ENCODE measurements around the gene AMD1. TPM values are rescaled to one million over a fixed set of nuclear protein-coding genes. Genes with fewer than 3 reads are reported as not detected.
"Not testable (repeated sequence)": the region's sequence is repeated elsewhere in the genome, so short reads cannot be mapped to it uniquely, and the experiment has no call there.

The AMD1 gene
- total and polyA plus RNA-seq, 2 of the 8 experiments (the other 6 are each of a cell fraction or from before 2014, with no cell fraction given), result 60.9 to 177 TPM

- DNase-seq (ENCODE audit: low read depth in 1 of 2, low spot score in 2 of 2); H3K23me2 ChIP-seq (ENCODE audit: low read depth, low read length); H4K5ac ChIP-seq (ENCODE audit: insufficient read length, low read depth, low read length); H3K79me1 ChIP-seq (ENCODE audit: low read depth, low read length); H2BK20ac ChIP-seq (ENCODE audit: low read length); H3K79me2 ChIP-seq (ENCODE audit: control insufficient read depth in 1 of 2, insufficient read depth in 2 of 2, low read length in 2 of 2); H3K4me1 ChIP-seq (replicated peaks in 1 of 4; ENCODE audit: control insufficient read depth in 3 of 4, insufficient read depth in 4 of 4, low read length in 3 of 4); H2BK5ac ChIP-seq (ENCODE audit: low read depth, low read length); H2BK120ac ChIP-seq (replicated peaks; ENCODE audit: low read depth, low read length); H3K4ac ChIP-seq (replicated peaks; ENCODE audit: insufficient read length, low read depth, low read length); H2BK15ac ChIP-seq (ENCODE audit: low read length); H3K27me3 ChIP-seq (replicated peaks in 1 of 4; ENCODE audit: control insufficient read depth in 3 of 4, extremely low read depth in 1 of 4, insufficient read depth in 3 of 4, low read length in 3 of 4); H3K4me3 ChIP-seq (ENCODE audit: extremely low read depth in 1 of 4, insufficient read depth in 2 of 4, low read depth in 3 of 4, low read length in 4 of 4); H3K36me3 ChIP-seq (ENCODE audit: control insufficient read depth in 2 of 4, insufficient read depth in 4 of 4, low read length in 3 of 4); H2AFZ ChIP-seq (ENCODE audit: low read length); H3K23ac ChIP-seq (ENCODE audit: insufficient read length); H3K27ac ChIP-seq (ENCODE audit: low read depth, low read length); H3K9ac ChIP-seq (replicated peaks in 1 of 4; ENCODE audit: extremely low read depth in 1 of 4, low read depth in 3 of 4, low read length in 3 of 4); FAIRE-seq; H3K4me2 ChIP-seq (ENCODE audit: insufficient read depth in 1 of 2, low read depth in 2 of 2, low read length in 2 of 2); H3K14ac ChIP-seq (ENCODE audit: insufficient read length); H4K91ac ChIP-seq (replicated peaks; ENCODE audit: insufficient read length, low read length); H2AK5ac ChIP-seq (ENCODE audit: low read depth, low read length); H4K8ac ChIP-seq (ENCODE audit: extremely low read depth, insufficient read depth, low read length); H2BK12ac ChIP-seq (ENCODE audit: low read depth, low read length); H3K18ac ChIP-seq (ENCODE audit: extremely low read depth, low read length); CTCF ChIA-PET (ENCODE audit: partially characterized antibody); H4K20me1 ChIP-seq (replicated peaks in 1 of 2; ENCODE audit: control insufficient read depth in 1 of 2, insufficient read depth in 2 of 2, low read length in 2 of 2); H3K56ac ChIP-seq (replicated peaks; ENCODE audit: insufficient read length, low read depth, low read length): not testable (repeated sequence)
- WGBS, 2 experiments (ENCODE audit: extremely low coverage in 1 of 2, insufficient coverage in 1 of 2, insufficient read length in 1 of 2, insufficient replicate concordance in 2 of 2, low coverage in 1 of 2, low lambda C conversion rate in 2 of 2, missing lambda C conversion rate in 1 of 2), result 83% methylated on average over 1 of the region's 2 CpGs; no CpG with 5 or more reads in 1 of the 2 experiments
- POLR2A ChIA-PET (ENCODE audit: partially characterized antibody), result interaction anchor here (9.7 kb wide), 1 partner anchor 29 kb away, joined by 81 read pairs; the partner anchor contains the start of gene AMD1
- H3K9me3 ChIP-seq (ENCODE audit: insufficient read depth in 2 of 2, low read depth in 1 of 2, low read length in 1 of 2), result peaks cover 15 to 19% of the 10 kb centered on the region in 2 experiments
These were observed 31.7 kb downstream of the AMD1 start for GRCh38 chr6:110906273-110906672.

All from H1 (cell line).